Left cardiac atrium (tissue), 4 donors: Measurements from ENCODE around the gene B3GLCT. TPM values are rescaled to one million over a fixed set of nuclear protein-coding genes. Genes with fewer than 3 reads are reported as not detected.
A peak's percentile ranks its signal among the peaks of the same experiment; 100 is the strongest.
"Not testable (repeated sequence)": the region's sequence is repeated elsewhere in the genome, so short reads cannot be mapped to it uniquely, and the experiment has no call there.

ENCODE experiments used
- ATAC-seq, 2 donors: fragments of 200-7000 bp; cut with Tn5 transposase; one replicate each; pipeline ENCODE4 v1.9.1; 2020; ENCODE audit warnings: mild to moderate bottlenecking in 2 of 2, moderate library complexity in 2 of 2
- DNase-seq: peaks from one replicate; pipeline ENCODE4 v3.0.0-alpha.2; 2020
- intact Hi-C, 2 donors: fragments of 100-400 bp; cut with DNase I; formaldehyde crosslinking; loops; one replicate each; pipeline versions ENCODE4 v1.14.1 to v1.15.1; 2022 to 2023
- total RNA-seq, 2 donors: library from RNA; stranded (reverse); fragmentation: NEBNext Ultra II Directional; extraction: Animal tissue kit (Norgen Biotek cat#: 25700); gene quantifications; one replicate each; pipeline ENCODE4 v1.2.1, GENCODE V29; 2021
- donor health status: DM: no; HTN: yes; CAD: no.
- donor health status: DM: no; HTN: yes; CAD: no; lungs with severe emphysema.
- donor health status: DM: yes; HTN: yes; CAD: no.
- donor health status: Dilated cardiomyopathy.

The B3GLCT gene
- total RNA-seq, 2 donors from 2014 or later, result 15.4 to 16.7 TPM

- not testable (repeated sequence) for ATAC-seq, DNase-seq
- intact Hi-C loops, result loop anchor here in 1 of 2 donors (5.0 kb wide), 1 partner anchor 244 kb away; no protein-coding TSS in a partner anchor
These were observed 21.8 kb upstream of the B3GLCT start for GRCh38 chr13:31177813-31178495.

GRCh38 chr13:31179241-31179640 lies 20.5 kb upstream of the B3GLCT start:
- ATAC-seq (no peak), DNase-seq (no peak)
- intact Hi-C loops, result loop anchor here in 1 of 2 donors (5.0 kb wide), 1 partner anchor 243 kb away; no protein-coding TSS in a partner anchor

DNA sequence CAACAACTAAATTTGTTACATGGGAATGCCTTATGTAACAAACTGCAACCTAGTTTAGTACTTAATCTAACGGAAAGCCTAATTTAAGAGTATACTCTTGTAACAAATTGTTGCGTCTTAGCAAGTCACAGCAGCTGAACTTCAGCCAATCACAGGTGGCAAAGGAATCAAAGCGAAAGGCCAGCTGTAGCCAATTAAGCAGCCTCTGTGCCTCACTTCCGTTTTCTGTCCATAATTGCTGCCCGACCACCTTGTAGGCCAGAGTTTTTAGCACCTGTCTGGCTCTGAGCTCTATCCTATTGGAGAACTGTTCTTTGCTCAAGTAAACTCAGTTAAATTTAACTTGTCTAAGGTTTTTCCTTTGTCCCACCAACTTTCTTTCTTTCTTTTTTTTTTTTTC lies 20.0 kb upstream of the B3GLCT start:
- intact Hi-C loops, result loop anchor here in 1 of 2 donors (5.0 kb wide), 1 partner anchor 243 kb away; no protein-coding TSS in a partner anchor
- no peak for ATAC-seq

GRCh38 chr13:31182987-31183386 lies 16.8 kb upstream of the B3GLCT start:
- ATAC-seq (no peak), DNase-seq (no peak)
- intact Hi-C loops, result no loop called here

More for the DNA sequence above, 20.0 kb upstream of the B3GLCT start:
- DNase-seq, result no peak

- intact Hi-C loops, result no loop called here
- DNase-seq (no peak), ATAC-seq (no peak)
These were observed 15.3 kb upstream of the B3GLCT start for GRCh38 chr13:31184451-31184850.

DNA sequence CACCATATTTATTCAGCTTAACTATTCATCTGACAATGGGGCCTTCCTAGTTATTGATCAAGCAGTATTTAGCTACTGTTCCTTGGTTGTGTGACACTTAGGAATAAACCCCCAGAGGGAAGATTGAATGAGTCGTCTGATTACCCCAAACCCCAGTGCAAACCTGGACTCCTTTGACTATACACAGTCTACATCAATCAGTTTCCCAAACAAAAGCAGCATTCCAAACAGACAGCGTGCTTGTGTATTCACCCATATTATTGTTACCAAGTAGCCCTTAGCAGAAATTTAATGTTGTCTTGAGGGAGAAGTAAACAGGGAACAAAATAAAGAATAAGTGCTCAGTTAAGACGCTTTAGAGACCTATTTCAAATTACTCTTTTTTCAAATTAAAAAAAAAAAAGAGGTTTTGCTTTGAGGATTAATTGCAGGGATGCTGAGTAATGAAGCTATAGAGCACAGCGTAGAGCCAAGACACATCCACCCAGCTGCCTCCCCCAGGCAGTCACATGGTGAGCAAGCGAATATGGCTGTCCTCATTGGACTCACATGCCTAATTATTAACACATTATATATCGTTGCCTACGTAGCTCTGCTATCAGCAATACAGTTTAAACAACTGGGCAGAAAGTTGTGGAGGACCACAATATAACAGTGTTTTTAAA lies 14.7 kb upstream of the B3GLCT start:
- DNase-seq, result no peak
- intact Hi-C loops, result no loop called here
- ATAC-seq, result no peak

DNA sequence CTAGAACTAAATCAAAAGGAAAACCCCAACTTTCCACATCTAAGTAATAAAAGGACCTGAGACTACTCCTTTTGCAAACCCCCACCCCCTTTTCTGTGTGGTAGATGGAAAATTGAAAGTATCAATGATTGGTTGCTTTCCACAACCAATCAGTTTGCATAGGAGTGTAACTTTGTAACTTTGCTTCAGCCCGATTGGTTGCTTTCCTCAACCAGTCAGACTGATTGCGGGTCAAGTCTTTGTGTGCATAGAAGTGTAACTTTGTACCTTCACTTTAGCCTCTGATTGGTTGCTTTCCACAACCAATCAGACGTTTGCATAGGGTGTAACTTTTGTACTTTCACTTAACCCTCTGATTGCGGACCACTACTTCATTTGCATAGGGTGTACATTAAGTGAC lies 8.0 kb upstream of the B3GLCT start:
- intact Hi-C loops, result no loop called here
- ATAC-seq (no peak), DNase-seq (no peak)

GRCh38 chr13:31192306-31192705 lies 7.5 kb upstream of the B3GLCT start:
- intact Hi-C loops, result no loop called here
- ATAC-seq (no peak), DNase-seq (no peak)

- DNase-seq (no peak), ATAC-seq (no peak)
- intact Hi-C loops, result loop anchor here in 1 of 2 donors (5.0 kb wide), 1 partner anchor 33 kb away; the partner anchor contains the start of gene HSPH1
These were observed 4.2 kb upstream of the B3GLCT start for GRCh38 chr13:31195616-31196015.

- intact Hi-C loops, result loop anchor here in 1 of 2 donors (5.0 kb wide), 1 partner anchor 35 kb away; the partner anchor contains the start of gene HSPH1
These were observed 2.8 kb upstream of the B3GLCT start for GRCh38 chr13:31196992-31197391.

DNA sequence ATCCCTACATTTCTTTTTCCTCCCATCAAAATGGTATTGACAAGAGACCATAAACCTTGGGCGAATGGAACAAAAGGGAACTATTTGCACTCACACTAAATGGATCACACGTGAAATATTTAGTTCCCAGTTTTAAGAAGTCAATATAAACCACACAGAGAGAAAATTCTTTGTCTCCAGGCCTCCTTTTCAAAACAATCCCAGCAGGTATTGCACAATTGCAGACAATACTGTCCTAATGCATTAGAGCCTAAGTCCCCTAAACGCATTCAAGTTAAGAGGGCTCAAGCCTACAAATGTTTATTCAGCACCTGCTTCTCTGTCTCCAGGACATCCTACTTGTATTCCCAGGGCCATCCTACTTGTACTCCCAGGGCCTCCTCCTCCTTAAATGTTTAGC lies 1.3 kb upstream of the B3GLCT start:
- ATAC-seq (no peak), DNase-seq (no peak)
- intact Hi-C loops, result loop anchor here in 1 of 2 donors (5.0 kb wide), 1 partner anchor 36 kb away; the partner anchor contains the start of gene HSPH1

More at GRCh38 chr13:31196992-31197391, 2.8 kb upstream of the B3GLCT start:
- ATAC-seq (no peak), DNase-seq (no peak)

DNA sequence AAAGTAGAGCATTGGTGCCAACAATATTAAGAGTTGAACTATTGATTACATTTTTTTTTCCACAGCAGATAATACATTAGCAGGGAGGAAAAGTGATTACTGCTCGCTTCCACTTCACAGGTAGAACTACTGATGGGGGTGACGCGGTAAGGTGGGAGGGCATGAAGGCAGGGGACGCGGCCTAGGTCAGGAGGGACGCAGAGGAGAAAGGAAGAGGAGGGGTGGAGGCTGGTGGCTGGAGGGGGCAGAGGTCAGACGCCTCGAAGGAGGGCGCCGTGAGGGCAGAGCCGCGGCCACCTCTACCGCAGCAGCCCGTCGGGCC lies 287 bp upstream of the B3GLCT start:
- ATAC-seq, result no peak
- DNase-seq, result no peak
- intact Hi-C loops, result loop anchor here in 1 of 2 donors (5.0 kb wide), 1 partner anchor 37 kb away; the partner anchor contains the start of gene HSPH1

DNA sequence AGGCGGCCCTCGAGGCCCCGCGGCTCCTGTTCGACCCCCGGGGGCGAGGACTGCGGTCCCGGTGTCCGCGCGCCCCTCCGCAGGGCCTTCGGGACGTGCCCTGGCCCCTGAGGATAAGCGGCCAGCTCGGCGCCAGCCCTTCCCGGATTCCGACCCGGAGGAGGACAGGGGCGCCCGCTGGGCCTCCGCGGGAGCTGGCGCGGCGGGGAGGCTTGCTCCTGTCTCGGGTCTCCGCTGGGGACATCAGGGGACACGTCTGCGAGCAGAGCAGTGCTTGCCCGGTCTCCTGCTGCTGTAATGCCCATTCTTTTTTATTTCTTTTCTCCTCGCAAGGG lies 829 bp downstream of the B3GLCT start:
- peak; percentile 63 for DNase-seq
- ATAC-seq, result peak; percentile 58 to 59
- intact Hi-C loops, result no loop called here

GRCh38 chr13:31201341-31202031 lies 1.7 kb downstream of the B3GLCT start:
- DNase-seq, result peak; percentile 44
- peak in 1 of 2 donors; percentile 12 for ATAC-seq
- intact Hi-C loops, result no loop called here

- intact Hi-C loops, result no loop called here
- ATAC-seq (peak in 1 of 2 donors; percentile 10), DNase-seq (no peak)
These were observed 4.8 kb downstream of the B3GLCT start for GRCh38 chr13:31204592-31204991.

DNA sequence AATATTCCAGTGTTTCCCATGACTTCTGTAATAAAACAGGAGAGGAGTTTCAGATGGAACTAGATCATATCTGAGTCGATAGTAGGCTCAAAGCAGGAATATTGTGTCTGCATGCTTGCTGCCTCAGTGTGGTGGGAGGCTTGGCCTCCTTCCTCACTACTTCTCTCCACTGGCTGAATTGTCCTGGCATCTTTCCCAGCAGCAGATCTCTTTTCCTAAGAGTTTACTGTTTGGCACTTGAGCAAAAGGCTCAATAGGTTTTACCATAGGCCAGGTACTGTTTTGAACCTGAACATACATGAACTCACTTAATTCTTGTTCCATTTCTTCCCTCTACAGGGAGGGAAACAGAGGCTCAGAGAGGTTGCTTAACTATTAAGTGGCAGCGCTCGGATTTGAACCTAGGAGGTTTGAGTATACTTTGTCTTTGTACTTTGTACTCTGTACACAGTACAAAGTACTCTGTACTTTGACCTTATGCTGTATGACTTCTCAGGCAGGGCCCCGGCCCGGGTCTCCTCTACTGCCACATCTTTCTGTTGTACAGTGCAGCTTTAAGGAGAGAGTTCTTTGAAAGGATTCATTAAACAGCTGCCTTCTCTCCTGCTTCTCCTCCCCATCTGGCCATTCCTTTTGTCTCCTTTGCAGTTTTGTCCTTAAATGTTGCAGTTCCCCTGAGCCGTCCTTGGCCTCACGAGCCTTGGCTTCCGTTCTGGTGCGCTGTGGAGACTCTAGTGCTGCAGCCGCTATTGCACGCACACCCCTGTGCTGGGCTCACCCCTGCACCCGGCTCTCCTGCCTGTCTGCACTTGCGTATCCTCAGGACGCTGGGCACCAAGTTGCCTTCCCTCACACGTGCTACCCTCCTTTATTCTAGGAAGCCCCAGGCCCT lies 8.1 kb downstream of the B3GLCT start:
- ATAC-seq, result peak; percentile 61 to 70
- peak; percentile 38 for DNase-seq
- intact Hi-C loops, result no loop called here

DNA sequence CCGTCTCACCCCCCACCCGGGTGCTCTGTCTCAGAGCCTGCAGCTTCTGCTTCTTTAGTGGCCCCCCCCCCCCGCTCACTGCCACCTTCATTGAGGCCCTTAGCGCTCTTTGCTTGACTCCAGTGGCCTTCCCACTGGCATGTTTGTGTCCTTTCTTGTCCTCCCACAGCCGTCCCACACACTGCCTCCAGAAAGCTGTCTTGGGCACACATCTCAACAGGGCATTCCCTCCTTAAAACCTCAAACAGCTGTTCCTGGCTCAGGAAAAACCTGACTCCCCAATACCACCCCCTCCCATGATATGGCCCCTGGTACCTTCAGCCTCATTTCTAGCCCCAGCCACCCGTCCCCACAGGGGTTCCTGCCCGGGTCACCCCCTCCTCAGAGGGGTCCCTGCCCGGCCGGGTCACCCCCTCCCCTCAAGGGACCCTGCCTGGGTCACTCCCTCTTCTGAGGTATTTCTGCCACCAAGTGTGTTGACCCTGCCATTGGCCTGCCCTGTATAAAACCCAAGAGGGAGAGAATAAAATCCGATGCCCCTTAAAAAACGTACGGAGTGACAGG lies 8.9 kb downstream of the B3GLCT start:
- no peak for DNase-seq
- ATAC-seq, result peak in 1 of 2 donors; percentile 6
- intact Hi-C loops, result no loop called here

DNA sequence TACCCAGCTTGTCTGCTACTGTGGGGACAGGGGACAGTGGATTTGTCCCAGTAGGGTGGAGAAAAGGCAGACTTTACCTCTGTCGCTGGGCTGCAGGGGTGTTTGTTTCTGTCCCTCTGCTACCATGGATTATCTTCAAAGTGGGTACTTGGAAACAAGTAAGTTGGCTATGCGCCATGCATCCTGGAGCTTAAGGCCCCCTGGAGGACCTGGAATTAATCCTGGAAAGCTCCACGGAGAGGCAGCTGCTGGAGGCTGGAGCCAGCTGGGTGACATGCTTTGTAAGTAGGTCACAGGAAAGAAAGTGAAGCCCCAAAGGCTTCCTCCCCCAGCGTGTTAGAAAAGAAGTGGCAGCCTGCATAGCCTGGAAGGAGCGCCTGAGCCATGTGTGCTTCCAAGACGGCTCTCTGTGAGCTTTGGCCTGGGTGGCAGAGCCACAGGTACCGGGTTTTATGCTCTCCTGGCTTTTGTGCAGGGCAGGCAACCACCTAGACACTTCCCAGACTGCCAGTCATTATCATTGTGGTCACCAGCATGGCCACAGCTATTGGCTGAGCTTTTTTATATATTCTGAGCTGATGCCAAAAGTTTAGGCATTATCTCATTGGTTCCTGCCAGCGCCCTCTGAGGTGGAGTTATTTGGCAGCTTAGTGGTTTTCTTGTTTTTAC lies 9.5 kb downstream of the B3GLCT start:
- ATAC-seq (peak; percentile 70 to 77), DNase-seq (peak; percentile 68)
- intact Hi-C loops, result no loop called here
